C1 segment of cervical spinal cord (tissue), 14 donors: ENCODE data around the gene DNMT3L.
"Not testable (repeated sequence)": the region's sequence is repeated elsewhere in the genome, so short reads cannot be mapped to it uniquely, and the experiment has no call there.

ENCODE experiments used
- DNase-seq, 14 donors: peaks; one replicate each; lab custom pipeline; 2025; lab: John Stamatoyannopoulos, UW

Gene DNMT3L

GRCh38 chr21:44197156-44197516 is 64.6 kb downstream of the DNMT3L start:
- not testable (repeated sequence) for DNase-seq
